Measurements from ENCODE around the gene CDH13. TPM values are rescaled to one million over a fixed set of nuclear protein-coding genes. Genes with fewer than 3 reads are reported as not detected.
A peak's percentile ranks its signal among the peaks of the same experiment; 100 is the strongest.

Gene CDH13
- total RNA-seq, 1 experiment from 2014 or later, result 2.1 TPM

DNA sequence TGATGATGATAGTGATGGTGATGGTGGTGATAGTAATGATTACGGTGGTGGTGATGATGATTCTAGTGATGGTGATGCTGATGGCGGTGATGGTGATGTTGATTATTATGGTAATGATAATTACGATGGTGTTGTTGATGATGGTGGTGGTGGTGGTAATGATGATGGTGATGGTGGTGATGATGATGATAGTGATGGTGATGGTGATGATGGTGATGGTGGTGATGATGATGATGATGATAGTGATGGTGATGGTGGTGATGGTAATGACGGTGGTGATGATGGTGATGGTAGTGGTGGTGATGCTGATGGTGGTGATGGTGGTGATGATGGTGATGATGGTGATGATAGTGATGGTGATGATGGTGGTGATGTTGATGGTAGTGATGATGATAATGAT is 370.0 kb downstream of the CDH13 start:
- POLR2A ChIA-PET (ENCODE audit: low non-redundant PET), result no interaction called here
- Histone ChIP-seq H3K9me3 (ENCODE audit: low read depth, low read length, poor library complexity, severe bottlenecking) (no peaks in the 10 kb centered on the region), H3K4me3 (ENCODE audit: low read depth, low read length, poor library complexity, severe bottlenecking) (no peak overlapping the region), H3K27me3 (replicated peaks; ENCODE audit: insufficient read depth, low read depth, low read length, poor library complexity) (no peaks in the 10 kb centered on the region), H3K36me3 (ENCODE audit: insufficient read depth, low read length, poor library complexity, severe bottlenecking) (no peaks in the 10 kb centered on the region), H3K27ac (ENCODE audit: low read depth, low read length, poor library complexity, severe bottlenecking) (no peak overlapping the region), H3K4me1 (ENCODE audit: insufficient read depth, low read length, poor library complexity, severe bottlenecking) (no peaks in the 10 kb centered on the region)
- intact Hi-C loops (cut with micrococcal nuclease; ENCODE audit: unreplicated experiment), result no loop called here
- DNase-seq (ENCODE audit: low spot score), result no peak
- no TSS peak for BruUV-seq (replicated peaks)
- TF ChIP-seq, protein P1, sequence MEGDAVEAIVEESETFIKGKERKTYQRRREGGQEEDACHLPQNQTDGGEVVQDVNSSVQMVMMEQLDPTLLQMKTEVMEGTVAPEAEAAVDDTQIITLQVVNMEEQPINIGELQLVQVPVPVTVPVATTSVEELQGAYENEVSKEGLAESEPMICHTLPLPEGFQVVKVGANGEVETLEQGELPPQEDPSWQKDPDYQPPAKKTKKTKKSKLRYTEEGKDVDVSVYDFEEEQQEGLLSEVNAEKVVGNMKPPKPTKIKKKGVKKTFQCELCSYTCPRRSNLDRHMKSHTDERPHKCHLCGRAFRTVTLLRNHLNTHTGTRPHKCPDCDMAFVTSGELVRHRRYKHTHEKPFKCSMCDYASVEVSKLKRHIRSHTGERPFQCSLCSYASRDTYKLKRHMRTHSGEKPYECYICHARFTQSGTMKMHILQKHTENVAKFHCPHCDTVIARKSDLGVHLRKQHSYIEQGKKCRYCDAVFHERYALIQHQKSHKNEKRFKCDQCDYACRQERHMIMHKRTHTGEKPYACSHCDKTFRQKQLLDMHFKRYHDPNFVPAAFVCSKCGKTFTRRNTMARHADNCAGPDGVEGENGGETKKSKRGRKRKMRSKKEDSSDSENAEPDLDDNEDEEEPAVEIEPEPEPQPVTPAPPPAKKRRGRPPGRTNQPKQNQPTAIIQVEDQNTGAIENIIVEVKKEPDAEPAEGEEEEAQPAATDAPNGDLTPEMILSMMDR (conservative IDR thresholded peaks at IDR 0.05; ENCODE audit: low read depth, low read length), result no peak
- no peak for TF ChIP-seq EZH2 (IDR thresholded peaks at IDR 0.05; ENCODE audit: borderline replicate concordance, low read depth, low read length, poor library complexity, severe bottlenecking)
- CTCF ChIA-PET, result no interaction called here

DNA sequence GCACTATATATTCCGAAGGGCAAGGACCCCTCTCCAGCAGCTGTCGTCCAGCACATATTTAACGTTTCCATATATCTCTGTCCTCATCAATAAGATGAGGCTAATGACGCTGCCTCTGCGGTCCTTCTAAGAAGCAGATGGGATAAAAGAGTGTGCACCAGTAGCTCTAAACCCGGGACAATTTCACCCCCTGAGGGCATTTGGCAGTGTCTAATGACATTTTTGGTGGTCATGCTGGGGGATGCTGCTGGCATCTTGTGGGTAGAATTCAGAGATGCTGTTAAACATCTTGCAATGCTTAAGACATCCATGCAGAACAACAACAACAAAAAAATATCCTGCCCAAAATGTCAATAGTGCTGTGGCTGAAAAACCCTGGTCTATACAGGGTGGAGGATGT is 372.9 kb downstream of the CDH13 start:
- Histone ChIP-seq H3K4me1 (ENCODE audit: insufficient read depth, low read length, poor library complexity, severe bottlenecking) (no peaks in the 10 kb centered on the region), H3K27me3 (replicated peaks; ENCODE audit: insufficient read depth, low read depth, low read length, poor library complexity) (no peaks in the 10 kb centered on the region), H3K4me3 (ENCODE audit: low read depth, low read length, poor library complexity, severe bottlenecking) (no peak overlapping the region), H3K27ac (ENCODE audit: low read depth, low read length, poor library complexity, severe bottlenecking) (no peak overlapping the region), H3K9me3 (ENCODE audit: low read depth, low read length, poor library complexity, severe bottlenecking) (no peaks in the 10 kb centered on the region), H3K36me3 (ENCODE audit: insufficient read depth, low read length, poor library complexity, severe bottlenecking) (no peaks in the 10 kb centered on the region)
- TF ChIP-seq, protein P1 (conservative IDR thresholded peaks at IDR 0.05; ENCODE audit: low read depth, low read length), result no peak
- no peak for TF ChIP-seq EZH2 (IDR thresholded peaks at IDR 0.05; ENCODE audit: borderline replicate concordance, low read depth, low read length, poor library complexity, severe bottlenecking)
- CTCF ChIA-PET, result no interaction called here
- POLR2A ChIA-PET (ENCODE audit: low non-redundant PET), result interaction anchor here (0.7 kb wide), 1 partner anchor 10 kb away, joined by 18 read pairs; no protein-coding TSS in a partner anchor
- BruUV-seq (replicated peaks), result no TSS peak
- DNase-seq (ENCODE audit: low spot score), result peak; percentile 1
- intact Hi-C loops (cut with micrococcal nuclease; ENCODE audit: unreplicated experiment), result no loop called here

DNA sequence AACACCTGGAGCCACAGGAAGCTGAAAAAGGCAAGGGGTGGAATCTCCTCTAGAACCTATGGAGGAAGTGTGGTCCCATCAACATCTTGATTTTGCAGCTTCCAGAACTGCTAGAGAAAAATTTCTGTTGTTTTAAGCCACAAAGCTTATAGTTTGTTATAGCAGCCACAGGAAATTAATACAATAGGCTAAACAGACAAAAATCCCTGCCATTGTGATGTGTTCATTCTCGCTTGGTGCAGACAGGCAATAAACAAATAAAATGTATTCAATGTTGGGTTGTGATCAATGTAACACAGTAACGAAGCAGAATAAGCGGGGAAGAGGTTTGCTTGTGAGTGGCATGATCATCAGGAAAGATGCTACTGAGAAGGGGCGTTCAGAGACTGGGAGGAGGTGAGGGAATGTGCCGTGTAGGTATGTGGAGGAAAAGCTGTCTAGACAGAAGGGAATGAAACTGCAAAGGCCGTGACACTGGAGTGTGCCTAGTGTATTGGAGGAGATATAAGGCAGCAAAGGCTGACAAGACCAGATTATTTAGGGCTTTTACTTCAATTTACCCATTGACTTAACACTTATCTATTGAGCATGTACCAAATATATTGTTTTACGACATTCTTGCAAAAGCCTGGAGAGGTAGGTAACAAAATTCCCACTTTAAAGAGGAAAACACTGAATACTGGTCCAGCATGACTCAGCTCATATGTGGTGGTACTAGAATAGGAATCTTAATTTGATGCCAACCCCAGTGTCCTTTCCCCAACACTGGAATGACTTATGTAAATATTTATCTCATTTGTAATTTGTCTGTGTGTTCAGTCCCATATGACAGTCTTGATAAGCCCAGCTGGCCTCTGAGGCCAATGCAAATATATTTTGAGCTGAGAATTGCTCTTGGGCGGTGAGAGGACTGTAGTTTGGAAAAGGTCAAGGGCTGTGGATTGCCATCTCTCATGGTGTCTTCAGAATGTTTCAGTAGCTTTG is 375.9 kb downstream of the CDH13 start:
- ChIA-PET POLR2A (ENCODE audit: low non-redundant PET) (no interaction called here), CTCF (no interaction called here)
- DNase-seq (ENCODE audit: low spot score), result no peak
- Histone ChIP-seq H3K4me3 (ENCODE audit: low read depth, low read length, poor library complexity, severe bottlenecking) (no peak overlapping the region), H3K4me1 (ENCODE audit: insufficient read depth, low read length, poor library complexity, severe bottlenecking) (no peaks in the 10 kb centered on the region), H3K36me3 (ENCODE audit: insufficient read depth, low read length, poor library complexity, severe bottlenecking) (no peaks in the 10 kb centered on the region), H3K9me3 (ENCODE audit: low read depth, low read length, poor library complexity, severe bottlenecking) (no peaks in the 10 kb centered on the region), H3K27ac (ENCODE audit: low read depth, low read length, poor library complexity, severe bottlenecking) (no peak overlapping the region), H3K27me3 (replicated peaks; ENCODE audit: insufficient read depth, low read depth, low read length, poor library complexity) (no peaks in the 10 kb centered on the region)
- TF ChIP-seq, protein P1 (conservative IDR thresholded peaks at IDR 0.05; ENCODE audit: low read depth, low read length), result no peak
- TF ChIP-seq EZH2 (IDR thresholded peaks at IDR 0.05; ENCODE audit: borderline replicate concordance, low read depth, low read length, poor library complexity, severe bottlenecking), result no peak
- intact Hi-C loops (cut with micrococcal nuclease; ENCODE audit: unreplicated experiment), result no loop called here
- BruUV-seq (replicated peaks), result no TSS peak

Measured in A673 (cell line).